Stimulated activated CD8-positive, alpha-beta memory T cell treated with anti-CD3 and anti-CD28 coated beads, Interleukin-12 subunit alpha, Interleukin-12 subunit beta, amount 100 ng/mL, for 4 hours (primary cell): ENCODE data around the gene HLCS.

Experiments
- DNase-seq: peaks from one replicate; pipeline ENCODE4 v3.0.0-alpha.2; 2020; ENCODE audit warnings: low read depth

Gene HLCS

DNA sequence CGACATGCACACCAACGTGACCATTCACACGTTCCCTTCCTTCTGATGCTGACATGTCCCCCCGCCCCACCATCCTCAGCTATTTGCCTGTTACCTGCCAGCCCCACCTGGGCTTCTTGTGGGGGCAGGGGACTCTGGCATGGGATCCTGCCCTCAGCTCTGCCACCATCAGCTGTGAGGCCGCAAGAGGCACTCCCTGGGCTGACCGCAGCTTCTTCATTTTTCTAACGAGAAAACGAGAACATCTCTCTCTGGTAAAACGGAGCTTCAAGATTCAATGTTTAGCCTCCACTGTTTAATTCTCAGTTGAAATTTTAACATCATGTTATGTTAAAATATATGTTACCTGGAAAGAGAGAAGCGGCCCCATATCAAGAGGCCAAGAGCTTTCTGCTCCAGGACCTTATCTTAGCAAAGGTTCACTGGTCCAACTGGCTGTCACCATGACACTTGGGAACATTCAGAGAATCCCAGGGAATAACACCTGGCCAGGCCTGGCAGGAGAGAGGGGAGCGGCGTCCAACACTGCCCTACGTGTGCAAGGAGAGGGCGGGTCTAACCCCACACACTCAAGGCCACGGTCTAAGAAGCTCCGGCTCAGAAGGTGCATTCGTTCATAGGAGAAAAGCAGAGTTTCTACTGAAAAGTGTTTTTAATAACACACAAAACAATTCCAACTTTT, 51.3 kb downstream of the HLCS start:
- DNase-seq = no peak

DNA sequence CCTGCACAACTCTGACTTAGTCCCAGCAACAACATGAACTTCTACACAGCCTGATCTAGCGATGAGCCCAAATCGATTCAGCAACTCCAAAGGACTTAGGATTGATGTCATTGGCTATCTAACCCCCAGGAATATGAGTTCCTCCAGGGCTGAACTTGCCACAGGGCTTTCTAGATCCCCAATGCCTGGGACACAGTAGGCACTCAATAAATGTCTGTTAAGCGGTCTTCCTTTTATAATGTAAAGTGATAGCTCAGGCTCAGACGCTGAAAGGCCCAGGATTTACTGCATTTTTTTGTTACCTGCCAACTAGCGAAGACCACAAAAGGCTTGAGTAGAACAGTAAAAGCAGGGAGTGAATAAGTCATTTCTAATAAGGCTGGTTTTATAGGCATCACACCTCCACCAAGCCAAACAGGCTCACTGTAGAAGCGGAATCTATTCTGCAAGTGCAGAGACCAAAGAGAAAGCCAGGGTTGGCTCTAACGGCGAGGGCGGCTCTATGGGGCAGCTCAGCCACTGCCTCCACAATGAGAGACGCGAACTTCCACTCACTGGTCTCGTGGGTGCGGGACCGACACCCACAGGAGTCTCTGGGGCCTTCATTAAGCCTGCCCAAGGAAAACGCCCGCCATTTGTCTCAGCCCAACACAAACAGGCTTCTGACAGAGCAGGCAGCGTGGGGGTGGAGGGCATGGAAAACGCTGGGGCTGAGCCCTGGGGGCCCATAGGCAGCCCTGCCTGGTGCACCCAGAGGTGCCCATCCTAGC, 52.0 kb downstream of the HLCS start:
- DNase-seq = no peak

DNA sequence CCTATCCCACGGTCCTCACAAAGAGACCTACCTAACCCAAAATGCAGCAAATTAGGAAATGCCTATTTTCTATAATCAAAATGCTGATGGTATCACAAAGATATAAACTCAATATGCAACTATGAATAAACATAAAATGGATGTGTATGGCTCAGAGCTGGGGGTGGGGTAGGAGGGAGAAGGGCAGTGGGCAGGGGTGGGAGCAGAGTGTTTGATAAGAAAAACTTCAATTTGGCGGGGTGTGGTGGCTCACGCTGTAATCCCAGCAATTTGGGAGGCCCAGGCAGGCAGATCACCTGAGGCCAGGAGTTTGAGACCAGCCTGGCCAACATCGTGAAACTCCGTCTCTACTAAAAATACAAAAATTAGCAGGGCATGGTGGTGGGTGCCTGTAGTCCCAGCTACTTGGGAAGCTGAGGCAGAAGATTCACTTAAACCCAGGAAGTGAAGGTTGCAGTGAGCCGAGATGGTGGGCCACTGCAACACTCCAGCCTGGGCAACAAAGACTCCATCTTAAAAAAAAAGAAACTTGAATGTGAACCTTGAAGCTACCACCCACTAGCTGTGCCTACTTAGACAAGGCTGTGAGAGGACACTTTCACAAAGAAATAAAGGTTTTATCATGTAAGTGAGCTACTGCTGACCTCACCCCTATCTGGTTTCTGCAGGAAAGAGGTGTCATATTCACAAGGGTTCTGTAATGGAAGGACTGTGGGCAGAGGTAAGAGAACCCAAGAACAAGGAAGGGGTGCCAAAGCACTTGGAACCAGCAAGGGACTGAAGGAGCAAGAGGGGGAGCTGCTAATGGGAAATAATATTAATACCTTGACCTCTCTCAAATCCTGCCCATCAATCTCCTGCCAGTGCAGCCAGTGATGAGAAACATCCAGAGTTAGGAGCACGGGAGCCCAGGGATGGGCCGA, 53.0 kb downstream of the HLCS start:
- no peak for DNase-seq

DNA sequence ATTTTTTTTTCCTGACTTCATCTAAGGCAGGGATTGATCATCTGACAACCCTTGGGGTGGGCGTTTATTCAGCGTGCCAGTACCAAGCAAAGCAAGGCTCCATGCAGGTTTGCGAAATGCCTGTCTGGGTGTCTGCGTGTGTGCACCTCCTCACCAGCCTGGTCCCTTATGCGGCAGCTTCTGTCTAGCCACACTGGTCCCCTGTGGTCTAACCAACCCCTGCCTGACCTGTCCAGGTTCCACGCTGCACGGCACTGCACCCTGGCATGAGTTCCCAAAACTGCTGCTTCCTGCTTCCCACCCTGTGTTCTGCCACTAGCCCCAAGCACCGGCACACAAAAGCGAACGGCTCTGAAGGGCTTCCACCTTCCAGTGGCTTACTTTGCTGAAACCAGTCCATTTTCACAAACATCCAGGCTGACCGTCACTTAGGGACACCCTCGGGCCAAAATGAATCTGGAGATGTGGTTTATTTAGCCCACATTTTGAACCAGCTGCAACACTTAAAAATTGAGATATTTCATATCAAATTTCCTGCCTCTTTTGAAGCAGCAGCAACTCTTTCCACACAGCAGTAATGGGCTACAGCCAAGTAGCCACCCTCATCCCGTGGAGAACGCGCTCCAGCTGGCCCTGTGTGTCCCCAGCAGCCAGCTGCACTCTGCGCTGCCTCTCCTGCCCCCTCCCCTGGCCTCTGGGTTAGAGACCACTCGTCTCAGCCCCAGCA, 55.7 kb downstream of the HLCS start:
- no peak for DNase-seq

DNA sequence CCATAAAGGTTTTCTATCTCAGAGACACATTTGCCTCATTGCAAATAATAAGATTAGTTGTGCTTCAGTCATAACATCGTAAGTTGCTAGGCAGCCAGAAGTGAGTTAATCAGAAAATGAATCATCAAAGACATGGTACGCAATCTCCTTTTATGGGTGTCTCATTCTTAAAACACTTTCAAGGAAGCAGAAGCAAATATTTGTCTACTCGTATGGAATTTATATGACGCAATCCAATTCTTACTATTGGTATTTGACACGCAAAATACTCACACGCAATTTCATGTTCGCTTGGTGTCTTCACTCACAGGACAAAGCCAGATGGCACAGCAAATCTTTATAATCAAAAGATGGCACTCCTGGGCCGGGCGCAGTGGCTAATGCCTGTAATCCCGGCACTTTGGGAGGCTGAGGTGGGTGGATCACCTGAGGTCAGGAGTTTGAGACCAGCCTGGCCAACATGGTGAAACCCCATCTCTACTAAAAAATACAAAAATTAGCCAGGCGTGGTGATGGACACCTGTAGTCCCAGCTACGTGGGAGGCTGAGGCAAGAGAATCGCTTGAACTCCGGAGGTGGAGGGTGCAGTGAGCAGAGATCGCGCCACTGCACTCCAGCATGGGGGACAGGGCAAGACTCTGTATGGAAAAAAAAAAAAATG, 56.4 kb downstream of the HLCS start:
- DNase-seq = no peak

DNA sequence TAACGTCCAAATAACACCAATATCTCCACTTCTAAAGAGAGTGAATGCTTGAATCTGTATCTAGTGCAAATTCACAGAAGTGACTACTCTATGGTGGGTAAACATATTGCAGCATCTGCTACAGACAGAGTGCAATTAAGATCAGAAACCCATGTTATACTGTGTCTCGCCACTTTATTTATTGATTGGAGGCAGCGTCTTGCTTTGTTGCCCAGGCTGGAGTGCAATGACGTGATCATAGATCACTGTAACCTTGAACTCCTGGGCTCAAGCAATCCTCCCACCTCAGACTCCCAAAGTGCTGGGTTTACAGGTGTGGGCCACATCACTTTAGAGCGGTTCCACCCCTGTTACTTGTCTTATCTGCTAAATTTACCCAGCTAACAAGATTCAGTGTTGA, 57.0 kb downstream of the HLCS start:
- DNase-seq = no peak

DNA sequence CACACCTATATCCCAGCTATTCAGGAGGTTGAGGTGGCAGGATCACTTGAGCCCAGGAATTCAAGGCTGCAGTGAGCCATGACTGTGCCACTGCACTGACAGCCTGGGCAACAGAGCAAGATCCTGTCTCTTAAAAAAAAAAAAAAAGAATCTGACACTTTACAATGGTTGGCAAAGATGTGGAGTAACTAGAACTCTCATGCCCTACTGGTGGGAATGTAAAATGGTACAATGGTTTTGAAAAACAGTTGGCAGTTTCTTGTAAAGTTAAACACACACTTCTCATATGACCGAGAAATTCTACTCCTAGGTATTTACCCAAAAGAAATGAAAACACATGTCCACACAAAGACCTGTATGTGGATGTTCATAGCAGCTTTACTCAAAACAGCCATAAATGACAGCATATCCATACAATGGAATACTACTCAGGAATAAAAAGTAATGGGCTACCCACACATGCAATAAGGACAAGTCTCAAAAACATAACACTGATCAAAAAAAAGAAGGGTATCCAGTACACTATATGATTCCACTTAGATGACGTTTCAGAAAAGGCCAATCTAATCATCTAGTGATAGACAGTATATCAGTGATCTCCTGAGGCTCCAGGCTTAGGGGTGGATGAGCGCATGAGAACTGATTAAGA, 58.1 kb downstream of the HLCS start:
- no peak for DNase-seq

DNA sequence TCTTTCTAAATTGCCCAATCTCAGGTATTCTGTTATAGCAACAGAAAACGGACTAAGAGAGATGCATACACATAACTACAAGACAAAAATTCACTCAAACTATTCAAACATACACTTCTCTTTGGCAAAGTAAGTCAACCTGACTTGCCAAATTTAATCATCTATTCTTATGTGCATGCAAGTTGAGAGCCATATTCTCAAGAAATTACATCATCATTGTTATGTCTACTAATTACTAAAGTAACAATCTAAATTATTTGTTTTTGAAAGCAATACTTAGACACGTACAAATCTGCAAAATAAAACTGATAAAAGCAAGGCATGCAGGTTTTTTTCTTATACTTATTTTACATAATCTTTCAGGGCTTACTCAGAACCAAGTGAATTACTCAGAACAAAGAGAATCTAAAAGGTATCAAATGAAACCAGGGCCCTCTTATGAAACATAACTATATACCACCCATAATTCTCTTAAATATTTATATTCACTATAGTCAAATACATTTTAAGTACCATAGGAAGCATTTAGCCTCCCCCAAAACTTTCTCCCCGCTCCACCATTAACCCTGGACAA, 62.3 kb downstream of the HLCS start:
- no peak for DNase-seq

DNA sequence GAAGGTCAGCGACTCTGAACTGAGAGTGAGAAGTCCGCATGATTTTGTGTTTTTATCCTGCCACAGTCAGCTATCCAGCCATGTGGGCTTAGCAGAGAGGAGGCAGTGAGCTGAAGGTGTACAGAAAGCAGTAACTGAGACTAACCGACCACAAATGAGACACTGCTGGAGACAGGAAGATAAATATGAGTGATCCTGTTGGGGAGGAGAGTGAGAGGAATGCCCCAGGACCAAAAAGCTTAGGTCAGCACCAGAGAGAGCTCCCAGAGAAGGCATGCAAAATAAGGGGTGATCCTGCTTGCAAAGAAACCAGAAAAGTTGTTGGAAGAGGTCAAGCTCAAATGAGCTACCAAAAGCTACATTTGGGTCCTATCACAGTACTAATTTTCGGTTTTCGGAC, 63.7 kb downstream of the HLCS start:
- DNase-seq = no peak

DNA sequence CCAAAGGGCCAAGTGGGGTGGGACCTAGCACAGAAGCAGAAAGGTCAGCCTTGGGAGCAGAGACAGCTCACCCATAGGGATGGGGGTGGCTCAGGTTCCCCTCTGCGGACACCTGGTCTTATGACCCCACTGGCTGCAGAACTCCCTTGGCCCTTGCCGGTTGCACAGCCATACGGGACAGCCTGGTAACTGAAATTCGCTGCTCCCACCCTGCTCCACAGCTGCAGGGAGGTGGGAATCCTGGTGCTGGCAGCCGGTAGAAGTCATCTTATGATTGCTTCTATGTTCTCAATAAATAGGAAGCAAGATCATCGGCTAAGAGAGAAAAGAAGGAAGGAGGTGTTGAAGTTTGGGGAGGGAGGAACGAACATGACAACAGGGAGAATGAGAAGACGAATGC, 64.1 kb downstream of the HLCS start:
- no peak for DNase-seq

DNA sequence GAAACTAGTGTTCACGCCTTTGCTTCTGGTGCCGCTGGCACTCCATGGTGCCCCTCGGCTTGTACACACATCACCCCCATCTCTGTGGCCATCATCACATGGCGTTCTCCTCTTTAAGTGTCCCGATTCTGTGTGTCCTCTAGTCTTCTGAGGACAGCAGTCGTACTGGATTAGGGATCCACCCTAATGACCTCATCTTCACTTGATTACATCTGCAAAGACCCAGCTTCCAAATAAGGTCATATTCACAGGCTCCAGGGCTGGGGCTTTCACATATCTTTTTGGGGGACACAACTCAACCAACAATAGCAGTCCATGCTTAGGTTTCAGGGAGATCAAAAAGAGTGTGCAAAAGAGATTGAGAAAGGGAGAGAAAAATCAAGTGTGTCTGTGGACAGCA, 64.9 kb downstream of the HLCS start:
- no peak for DNase-seq

DNA sequence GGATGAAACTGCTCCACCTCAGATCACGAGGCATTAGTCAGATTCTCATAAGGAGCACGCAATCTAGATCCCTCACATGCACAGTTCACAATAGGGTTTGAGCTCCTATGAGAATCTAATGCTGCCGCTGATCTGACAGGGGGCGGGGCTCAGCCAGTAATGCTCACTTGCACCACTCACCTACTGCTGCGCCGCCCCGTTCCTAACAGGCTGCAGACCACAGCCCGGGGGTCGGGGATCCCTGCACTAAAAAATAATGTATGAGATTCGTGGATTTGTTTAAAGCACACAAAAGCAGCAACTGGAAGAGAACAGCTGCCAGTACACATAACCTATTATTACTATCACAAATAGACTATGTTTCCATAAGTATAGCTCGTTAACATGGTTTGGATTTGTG, 72.9 kb downstream of the HLCS start:
- no peak for DNase-seq

DNA sequence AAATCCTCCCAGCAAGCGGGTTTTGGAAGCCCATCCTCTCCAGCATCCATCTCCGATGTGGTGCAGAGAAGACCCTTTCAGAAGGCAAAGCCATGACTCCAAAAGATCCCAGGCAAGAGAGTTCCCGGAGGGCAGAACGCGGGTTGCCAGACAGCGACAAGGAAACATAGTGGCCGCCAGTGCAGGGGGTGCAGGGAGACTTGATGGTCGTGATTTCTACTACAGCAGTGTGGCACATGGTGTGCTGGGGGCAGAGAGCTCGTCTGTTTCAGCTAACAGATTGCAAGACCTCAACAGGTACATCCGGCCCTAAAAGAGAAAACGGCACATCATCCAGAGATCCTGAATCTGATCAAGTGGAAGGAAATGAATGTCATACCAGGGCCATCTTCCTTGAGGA, 74.3 kb downstream of the HLCS start:
- no peak for DNase-seq

DNA sequence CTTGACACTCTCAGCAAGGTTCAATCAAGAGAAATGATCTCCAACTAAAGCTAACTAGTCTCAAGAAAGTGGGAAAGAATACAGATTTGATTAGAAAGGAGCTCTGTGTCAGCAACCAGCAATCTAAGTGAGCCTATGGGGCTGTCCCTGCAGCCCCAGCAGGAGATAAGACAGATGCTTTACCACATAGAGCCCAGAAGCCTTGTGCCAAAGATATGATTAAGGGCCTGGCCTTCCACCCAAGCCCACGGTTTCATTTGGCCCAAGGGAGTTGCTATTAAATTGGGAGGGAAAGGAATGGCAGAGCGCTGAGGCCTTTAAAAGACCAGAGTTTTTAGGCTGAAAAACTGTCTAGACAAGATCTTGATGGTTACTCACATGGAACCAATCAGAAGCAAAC, 74.8 kb downstream of the HLCS start:
- DNase-seq = no peak

DNA sequence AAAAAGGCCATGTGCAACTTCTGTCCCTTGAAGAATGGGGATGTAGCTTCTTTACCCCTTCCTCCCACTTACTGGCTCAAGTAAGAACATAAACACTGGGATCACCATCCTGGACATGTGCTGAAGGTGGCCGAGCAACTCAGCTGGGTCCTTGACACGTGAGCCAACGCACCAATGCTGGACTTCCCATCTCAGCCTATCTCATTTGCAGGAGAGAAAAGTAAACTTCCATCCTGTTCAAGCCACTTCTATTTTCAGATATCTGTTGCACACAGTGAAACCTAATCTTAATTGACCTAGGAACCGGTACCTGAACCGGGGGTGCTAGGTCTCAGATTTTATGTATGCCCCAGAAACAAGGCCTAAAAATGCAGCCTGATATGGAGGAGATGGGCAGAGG, 75.3 kb downstream of the HLCS start:
- no peak for DNase-seq

DNA sequence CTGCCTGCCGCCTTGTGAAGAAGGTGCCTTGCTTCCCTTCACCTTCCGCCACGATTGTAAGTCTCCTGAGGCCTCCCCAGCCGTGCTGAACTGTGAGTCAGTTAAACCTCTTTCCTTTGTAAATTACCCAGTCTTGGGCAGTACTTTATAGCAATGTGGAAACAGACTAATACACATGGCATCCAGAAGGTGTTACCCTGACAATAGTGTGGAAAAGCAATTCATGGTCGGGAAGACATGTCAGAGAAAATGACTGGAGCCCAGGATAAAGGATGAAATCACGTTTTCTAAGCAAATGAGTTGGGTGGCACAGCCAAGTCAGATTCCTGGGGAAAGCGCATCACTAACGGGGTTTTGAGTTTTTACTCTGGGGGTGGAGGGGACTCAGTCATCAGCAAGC, 76.4 kb downstream of the HLCS start:
- no peak for DNase-seq

DNA sequence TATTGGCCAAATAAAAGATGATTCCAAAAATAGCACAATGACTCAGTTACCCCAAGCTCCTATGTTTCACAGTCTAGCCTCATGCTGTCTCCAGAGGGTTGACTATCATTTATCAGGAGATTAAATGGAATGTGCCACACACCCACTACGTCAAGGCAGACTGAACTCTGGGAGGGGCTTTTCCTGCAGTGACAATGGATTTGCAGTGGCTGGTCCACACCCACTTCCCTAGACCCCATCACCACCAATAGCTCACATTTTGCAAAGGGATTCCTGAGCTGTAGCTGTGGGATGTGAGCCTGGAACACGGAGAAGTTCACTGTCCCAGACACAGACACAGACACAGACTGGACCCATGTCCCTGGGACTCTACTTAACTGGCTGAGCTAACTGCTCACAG, 77.1 kb downstream of the HLCS start:
- no peak for DNase-seq

DNA sequence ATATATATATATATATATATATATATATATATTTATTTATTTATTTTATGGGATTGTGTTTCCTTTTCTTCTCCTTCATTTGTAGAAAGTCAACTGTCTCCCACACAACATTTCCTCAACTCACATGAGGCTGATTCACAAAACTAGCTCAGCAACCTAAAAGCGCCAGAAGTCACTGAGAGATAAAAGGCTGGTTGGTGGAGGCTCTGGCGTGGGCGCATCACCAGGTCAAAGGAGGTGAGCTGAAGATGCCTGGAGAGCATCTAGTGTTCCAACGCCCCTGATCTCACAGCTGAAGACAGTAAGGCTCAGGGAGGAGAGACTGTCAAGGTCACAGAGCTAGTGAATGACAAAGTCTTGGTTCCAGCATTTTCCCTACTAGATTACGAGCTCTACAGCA, 78.0 kb downstream of the HLCS start:
- no peak for DNase-seq

DNA sequence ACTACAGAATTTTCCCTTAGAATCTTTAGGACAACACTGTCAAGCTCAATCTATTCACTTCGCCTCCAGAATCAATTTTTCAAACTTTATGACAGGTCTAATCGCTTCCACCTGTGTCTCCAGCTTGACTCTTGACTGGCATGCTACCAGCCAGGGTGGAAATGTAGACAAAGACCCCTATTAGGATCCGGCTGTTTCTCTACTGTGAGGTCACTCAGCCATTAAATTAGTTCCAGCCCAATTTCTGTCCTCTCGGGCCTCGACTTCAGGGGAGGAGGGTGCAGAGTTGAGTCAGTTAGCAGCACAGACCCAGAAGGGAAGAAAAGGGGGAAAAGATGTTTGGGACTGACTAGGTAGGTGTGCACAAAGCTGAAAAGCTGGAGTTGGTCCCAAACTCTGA, 78.5 kb downstream of the HLCS start:
- no peak for DNase-seq

DNA sequence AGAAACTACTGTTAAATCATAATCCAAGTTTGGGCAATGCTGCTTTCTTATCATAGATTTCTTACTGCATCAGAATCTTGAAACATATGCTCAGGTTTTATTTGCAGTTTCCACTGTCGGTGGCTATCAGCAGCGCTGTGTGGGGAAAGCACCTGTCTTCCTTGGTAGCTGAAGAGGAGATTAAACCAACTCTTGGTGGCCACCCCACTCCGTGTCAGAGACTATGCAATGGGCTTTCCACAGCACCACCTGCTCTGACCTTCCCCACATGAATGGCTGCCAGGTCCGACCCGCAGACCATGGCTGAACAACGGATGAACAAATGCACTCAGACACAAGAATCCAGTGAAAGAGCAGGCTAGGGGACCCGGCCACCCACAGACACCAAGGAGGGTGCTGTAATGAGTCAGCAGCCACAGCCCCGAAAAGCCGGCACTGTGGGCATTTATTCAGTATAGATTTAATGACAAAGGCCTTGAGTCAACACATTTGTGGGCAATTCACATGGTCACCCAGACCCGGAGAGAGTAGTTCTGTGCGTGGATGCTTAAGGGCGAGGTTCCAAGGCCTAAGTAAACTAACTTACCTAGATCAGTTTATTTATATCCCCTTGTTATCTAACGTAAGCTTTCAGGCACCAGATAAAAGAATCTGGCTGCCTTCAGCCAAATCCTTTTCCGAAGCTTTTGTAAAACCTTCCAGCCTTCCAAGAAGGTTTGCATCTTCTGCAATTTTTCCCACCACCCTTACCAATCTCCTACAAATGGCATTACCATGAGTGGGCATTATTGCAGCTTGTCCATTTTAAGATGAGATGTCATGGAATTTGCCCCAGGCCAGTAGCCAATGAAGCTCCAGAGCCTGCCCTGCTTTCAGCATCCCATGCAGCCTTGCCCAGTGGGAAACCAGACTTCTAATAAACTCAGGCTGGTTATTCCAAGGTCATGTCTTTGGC, 82.7 kb downstream of the HLCS start:
- no peak for DNase-seq
